Measurements from ENCODE around the gene CCL18.
"Not testable (repeated sequence)": the region's sequence is repeated elsewhere in the genome, so short reads cannot be mapped to it uniquely, and the experiment has no call there.

CCL18 gene, protein sequence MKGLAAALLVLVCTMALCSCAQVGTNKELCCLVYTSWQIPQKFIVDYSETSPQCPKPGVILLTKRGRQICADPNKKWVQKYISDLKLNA

DNA sequence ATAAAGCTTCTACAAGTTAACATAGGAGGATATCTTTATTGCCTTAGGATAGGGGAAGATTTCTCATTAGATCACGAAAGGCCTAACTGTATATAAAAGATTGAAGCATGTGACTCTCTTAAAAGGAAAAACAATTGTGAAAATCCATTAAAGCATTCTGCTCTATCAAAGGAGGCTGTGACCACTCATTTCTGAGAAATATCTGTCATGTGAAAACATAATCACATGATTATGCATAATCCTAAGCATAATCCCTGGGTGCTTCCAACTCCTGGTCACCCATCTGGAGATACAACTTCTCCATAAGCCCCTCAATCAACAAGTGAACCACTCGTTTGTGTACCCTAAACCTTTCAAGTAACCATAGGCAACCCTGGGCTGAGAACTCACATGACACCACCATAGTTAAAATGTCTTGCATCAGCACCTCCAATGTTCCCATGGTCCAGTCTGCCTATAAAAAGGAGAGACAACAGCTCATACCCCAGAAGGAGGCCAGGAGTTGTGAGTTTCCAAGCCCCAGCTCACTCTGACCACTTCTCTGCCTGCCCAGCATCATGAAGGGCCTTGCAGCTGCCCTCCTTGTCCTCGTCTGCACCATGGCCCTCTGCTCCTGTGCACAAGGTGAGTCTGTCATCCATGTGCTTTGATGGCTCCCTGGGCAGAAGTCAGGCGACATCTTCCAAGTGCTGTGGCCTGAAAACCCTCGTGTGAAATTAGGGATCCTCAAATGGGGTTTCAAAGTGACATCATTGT is at the start of gene CCL18:
TSS of gene CCL18 (plus strand) at position 487 of the 756 bp plus-strand sequence. CDS start at position 558, 71 bp downstream.
- DNase-seq (ENCODE audit: low spot score) = no peak

DNA sequence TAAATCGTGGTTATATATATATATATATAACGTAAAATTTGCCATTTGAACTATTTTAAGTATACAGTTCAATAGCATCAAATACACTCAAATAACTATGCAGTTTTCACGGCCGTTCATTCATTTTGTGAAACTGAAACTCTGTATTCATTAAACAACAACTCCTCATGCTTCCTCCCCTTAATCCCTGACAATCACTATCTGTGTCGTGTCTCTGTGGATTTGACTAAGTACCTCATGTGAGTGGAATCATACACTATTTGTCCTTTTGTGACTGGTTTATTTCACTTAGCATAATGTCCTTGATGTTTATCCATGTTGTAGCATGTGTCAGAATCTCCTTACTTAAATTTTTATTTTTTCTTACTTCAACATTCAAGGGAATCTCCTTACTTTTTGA is 49.1 kb upstream of the CCL18 start:
- DNase-seq (ENCODE audit: low spot score) = no peak

DNA sequence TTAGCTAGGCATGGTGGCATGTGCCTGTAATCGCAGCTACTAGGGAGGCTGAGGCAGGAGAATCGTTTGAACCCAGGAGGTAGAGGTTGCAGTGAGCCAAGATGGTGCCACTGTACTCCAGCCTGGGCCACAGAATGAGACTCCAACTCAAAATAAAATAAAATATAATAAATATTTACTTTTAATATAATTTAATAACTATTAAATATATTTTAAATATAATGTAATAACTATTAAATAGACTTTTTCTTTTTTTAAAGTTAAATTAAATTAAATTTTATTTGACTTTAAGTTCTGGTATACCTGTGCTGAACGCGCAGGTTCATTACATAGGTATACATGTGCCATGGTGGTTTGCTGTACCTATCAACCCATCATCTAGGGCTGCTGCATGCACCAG is 48.2 kb upstream of the CCL18 start:
- not testable (repeated sequence) for DNase-seq (ENCODE audit: low spot score)

DNA sequence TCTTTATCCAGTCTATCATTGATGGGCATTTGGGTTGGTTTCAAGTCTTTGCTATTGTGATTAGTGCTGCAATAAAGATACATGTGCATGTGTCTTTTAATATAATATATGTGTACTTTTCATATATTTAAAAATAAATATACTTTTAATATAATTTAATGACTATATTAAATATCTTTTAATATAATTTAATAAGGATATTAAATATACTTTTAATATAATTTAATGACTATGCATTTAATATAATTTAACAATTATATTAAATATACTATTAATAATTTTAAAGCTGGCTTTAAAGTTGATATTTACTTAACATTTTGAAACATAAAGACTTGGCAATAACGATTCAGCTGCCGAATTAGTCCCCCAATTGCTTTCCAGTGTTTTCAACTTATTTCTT is 47.5 kb upstream of the CCL18 start:
- DNase-seq (ENCODE audit: low spot score) = no peak

DNA sequence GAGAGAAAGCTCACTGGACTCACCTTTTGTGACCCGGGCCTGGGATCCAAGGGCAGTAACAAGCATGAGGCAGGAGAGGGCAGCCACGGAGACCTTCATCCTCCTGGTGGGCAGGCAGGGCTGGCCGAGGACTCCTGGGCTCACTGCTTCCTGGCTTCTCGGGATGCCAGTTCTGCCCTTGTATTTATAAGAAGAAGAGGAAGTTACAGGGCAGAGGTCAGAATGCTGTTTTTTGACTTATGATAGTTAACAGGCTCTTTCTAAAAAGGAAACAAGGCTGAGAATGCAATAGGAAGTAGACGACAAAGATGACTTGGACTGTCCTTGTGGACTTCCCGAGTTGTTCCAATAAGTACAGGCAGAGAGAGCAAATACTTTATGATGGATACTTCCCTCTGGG is 46.3 kb upstream of the CCL18 start, which contains the start of gene CCL23:
TSS of gene CCL23 (minus strand) at position 174 of the 400 bp plus-strand sequence. CDS start at position 99, 75 bp downstream.
- DNase-seq (ENCODE audit: low spot score) = no peak

DNA sequence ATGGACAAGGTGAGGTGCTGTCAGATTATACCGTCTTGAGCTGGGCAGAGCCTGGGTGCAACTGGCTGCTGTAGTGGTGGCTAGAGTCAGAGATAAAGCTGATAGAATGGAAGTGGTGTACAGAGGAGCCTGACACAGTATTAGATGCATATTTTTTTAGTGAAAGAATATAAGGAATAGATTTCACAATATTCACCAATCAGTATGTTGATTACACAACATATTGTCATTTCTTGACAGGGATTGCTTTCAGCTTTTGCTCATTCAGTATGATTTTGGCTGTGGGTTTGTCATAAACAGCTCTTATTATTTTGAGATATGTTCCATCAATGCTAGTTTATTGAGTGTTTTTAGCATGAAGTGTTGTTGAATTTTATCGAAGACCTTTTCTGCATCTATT is 44.6 kb upstream of the CCL18 start:
- DNase-seq (ENCODE audit: low spot score) = no peak

DNA sequence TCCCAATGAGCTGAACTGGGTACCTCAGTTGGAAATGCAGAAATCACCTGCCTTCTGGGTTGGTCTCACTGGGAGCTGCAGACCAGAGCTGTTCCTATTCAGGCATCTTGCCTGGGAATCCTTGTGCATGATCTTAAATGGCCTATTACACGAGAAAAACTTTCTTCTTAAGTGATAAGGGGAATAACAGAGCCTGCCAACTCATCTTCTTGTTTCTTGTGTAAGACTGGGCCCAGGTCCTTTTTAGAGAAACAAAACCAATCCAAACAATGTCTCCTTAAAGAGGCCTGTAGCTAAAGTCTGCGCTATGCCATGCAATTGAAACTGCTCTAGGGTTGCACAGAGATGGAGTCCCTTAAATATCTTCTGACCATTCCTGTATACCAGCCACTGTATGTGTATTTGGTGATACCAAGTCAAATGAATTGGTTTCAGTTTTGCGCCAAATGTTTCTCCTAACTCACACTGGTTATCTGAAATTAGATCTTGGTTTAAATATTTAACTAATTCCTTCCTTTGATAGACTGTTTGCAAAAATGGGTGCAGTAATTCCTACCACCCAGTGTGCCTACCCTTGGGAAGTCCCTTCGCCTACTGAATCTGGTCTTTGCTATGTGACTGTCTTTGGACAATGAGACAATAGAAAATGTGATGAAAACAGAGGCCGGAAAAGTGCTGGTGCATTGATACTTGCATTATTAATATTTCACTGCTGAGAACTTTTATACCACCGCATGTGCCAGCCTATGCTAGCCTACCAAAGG is 39.8 kb upstream of the CCL18 start:
- no peak for DNase-seq (ENCODE audit: low spot score)

DNA sequence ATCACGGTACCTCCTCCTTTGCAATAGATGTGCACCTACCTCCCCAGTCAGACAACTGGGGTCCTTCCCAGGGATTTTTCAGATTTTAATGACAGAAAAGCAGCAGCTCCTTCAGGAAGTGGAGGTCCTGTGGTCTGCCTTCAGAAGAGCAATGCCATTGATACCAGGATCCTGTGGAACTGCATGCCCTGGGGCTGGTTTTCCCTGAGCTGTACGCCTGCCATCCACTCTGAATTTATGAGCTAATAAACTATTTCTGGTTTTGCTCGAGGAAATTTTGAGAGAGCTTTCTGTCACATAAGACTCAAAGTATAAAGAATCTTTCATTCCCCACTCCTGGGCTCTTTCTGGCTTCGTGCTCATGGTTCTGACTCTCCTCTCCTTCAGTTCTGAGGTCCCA is 36.3 kb upstream of the CCL18 start:
- no peak for DNase-seq (ENCODE audit: low spot score)

DNA sequence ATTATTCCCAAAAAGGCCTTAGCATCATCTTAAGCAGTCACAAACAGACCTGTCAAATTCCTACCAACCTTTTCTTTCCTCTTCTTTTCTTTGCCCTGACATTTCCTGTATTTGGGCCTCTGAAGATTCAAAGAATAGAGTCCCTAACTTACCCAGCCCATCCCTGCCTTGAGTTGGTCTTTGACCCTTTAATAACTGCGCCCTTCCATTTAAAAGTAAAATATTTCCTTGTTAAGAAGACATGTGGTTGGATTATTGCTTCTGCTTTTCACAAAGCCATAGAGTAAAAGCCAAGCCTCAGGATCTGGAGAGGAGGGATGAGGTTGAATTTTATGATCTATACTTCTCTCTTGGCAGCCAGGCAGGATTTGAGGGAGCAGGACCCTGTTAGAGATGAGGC is 33.1 kb upstream of the CCL18 start:
- DNase-seq (ENCODE audit: low spot score) = no peak

DNA sequence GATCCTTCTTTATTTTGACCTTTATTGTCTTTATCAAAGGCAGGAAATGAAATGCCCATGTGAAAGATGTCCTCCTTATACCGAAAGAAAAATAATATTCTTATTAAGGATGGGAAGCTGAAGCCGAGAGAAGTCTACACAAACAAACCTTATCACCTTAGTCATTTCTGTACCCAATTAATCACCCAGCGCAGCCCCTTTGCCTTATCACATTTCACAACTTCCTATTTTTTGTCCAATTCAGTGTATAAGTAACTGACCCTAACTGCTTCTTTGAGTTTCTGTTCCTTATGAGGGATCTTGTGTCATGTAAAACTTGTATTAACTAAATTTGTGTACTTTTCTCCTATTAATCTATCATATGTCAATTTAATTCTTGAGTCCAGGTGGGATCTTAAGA is 29.9 kb upstream of the CCL18 start:
- DNase-seq (ENCODE audit: low spot score) = no peak

DNA sequence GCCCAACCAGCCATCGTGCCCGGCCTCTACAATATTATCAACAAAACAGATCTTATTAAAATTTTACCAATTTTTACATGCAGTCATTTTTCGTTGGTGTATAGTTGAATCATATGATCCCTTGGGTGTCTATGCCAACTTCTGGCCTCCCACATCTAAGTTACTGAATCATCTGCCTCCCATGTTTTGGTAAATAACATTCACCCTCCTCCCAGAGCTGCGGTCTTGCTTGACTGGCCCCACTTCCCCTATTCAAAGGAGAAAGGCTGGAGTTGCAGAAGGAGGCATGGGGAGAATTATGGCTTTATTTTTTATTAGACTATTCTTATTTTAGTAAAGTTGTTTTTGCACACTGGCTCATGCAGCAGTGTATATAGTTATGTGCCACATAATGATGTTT is 27.8 kb upstream of the CCL18 start:
- no peak for DNase-seq (ENCODE audit: low spot score)

DNA sequence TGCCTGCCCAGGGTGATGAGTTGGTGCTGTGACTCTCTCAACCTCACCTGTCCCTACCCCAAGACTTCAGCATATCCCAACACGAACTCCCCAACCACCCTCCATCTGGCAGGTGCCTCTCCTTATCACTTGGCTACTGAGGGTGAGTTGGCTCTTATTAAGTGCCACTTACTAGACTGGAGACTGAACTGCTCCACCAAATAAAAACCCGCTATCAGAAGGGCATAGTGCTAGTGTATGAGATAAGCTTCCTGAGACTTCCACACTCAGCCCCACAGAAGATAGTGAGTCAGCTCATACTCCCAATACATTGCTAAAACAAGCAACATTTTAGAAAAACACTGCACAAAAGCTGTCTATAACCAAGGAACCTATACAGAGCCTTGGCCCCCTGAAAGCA is 16.0 kb upstream of the CCL18 start:
- no peak for DNase-seq (ENCODE audit: low spot score)

DNA sequence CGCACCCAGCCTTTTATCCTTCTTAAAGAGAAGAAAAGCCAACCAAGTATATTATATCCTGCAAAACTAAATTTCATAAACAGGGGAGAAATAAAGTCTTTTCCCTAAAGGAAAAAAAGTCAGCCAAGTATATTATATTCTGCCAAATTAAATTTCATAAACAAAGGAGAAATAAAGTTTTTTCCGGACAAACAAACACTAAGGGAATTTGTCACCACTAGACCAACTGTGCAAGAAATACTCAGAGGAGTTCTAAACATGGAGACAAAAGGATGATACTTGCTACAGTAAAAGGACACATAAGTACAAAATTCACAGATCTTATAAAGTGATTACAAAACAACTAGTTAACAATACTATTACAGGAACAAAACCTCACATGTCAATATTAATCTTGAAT is 14.4 kb upstream of the CCL18 start:
- no peak for DNase-seq (ENCODE audit: low spot score)

DNA sequence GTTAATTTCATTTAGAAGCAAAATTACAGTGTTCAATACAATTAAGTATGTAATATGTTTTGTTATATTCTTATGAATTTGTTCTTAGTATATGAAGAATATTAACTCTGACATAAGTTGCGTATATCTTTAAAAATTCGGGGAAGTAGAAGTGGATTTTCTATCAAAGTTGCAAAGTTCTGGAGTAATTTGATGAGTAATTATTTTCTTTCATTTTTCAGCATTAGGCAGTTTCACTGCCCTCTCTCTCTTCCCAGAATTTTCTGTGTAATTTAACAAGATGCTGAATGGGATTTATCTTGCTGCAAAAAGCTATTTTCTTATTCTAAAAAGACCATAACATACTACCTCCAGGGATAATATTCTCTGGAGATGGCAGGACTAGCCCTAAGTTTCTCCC is 8.9 kb upstream of the CCL18 start:
- DNase-seq (ENCODE audit: low spot score) = no peak

DNA sequence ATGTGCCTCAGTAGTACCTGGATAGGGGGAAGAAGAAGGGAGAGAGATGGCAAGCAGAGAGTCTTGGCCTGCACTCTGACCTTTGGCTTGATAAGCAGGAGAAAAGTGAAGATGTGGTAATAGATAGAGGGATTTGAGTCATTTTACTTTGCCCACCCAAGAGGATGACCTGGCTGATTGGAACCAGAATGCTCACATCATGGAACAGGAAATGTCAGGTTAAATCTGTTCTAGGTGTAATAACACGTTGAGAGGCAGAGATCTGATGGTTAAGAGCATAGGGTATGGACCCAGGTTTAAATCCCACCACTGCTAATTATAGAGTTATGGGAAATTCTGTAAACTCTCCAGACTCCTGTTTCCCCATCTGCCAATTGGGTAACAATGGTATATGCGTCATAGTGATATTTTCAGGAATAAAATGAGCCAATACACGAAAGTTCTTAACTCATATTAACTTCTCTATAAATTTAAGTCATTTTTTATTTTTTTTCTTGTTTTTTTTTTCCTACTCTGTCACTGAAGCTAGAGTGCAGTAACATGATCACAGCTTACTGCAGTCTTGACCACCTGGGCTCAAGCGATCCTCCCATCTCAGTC is 8.1 kb upstream of the CCL18 start:
- no peak for DNase-seq (ENCODE audit: low spot score)

DNA sequence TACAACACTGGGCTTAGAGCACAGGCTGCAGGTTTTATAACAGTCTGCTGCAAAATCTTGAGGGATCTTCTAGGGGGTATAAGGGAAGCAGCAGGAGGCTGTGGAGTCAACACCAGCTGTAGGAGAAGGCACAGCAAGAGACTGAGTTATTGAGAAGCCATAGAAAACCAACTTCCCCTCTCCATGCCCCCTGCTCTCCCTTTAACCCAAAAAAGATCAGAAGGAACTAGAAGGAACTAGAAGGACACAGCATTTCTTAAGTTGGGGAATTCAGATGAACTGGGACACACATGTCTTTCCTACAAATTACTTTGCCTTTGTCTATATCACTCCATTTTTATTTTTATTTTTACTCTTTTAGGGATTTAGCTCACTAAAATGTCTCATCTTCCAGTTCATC is 6.2 kb upstream of the CCL18 start:
- DNase-seq (ENCODE audit: low spot score) = no peak

DNA sequence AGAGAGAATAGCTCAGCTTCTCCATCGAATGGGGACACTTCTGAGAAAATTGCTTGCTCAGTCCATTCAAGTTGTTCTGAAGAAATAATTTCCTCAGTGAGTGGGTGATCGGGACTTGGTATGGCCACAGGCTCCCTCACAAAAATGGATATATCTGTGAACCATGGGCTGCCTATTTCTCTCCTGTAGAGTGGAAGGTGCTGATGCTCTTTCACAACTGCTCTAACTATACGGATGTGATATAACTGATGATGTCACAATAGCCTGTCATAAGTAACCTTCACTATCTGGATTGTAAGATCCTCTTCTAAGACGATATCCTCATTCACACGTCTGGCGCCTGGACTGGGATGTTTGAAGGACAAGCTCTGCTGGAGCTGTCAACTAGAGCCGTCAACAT is 4.7 kb upstream of the CCL18 start:
- no peak for DNase-seq (ENCODE audit: low spot score)

DNA sequence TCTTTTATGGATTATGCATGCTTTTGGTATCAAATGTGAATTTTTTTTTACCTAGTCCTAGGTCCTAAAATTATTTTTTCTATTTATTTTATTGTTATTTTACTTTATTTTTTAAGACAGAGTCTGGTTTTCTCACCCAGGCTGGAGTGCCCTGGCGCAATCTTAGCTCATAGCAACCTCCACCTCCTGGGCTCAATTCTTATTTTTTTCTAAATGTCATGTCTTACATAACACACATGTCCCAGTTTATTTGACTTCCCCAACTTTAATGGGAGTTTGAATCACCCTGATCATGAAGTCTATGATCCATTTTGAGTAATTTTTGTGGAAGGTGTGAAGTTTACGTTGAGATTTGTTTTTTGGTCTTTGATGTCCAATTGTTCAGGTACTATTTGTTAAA is 3.3 kb upstream of the CCL18 start:
- DNase-seq (ENCODE audit: low spot score) = no peak

DNA sequence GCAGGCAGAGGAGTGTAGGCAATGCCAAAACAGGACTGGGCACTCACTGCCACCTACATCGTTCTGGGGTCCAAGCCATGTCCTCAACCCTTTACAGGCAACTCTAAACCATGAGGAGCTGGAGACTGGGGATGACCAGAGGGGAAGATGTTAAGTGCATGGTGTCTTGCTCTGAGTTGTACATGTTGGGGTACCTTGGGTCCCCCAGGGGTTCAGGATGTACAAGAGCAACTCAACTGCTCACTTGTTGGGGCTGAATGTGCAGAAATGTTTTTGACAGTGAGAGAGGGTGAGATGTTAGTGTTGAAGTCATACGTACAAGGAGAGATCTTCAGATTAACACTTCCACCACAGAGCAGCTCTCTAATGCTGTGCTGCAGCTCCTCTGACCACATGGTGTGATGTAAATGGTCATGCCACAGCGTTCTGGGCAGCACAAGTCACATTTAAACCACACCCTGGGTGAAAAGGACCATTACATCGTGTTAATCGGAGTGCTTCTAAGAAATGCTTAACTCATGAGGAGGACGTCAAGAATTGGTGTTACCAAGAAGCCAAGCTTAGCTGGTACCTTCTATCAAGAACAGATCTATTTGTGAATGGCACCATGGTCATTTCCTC is 2.4 kb downstream of the CCL18 start:
- DNase-seq (ENCODE audit: low spot score) = no peak

DNA sequence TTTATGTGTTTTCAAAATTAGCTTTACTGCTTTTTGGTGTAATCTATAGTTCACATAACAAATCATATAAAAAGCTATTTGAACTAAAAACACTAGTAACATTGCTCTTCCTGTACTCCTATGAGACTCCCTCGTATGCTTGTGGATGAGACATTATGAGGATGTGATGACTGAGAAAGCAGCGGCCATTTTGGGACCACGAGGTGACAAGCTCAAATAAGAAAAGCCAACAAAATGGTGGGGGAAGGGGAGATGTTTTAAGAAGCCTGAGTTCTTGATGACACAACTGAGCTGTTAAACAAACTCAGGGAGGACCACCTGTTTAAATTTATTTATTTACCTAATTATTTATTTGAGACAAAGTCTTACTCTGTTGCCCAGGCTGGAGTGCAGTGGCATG is 4.5 kb downstream of the CCL18 start:
- DNase-seq (ENCODE audit: low spot score) = no peak

DNA sequence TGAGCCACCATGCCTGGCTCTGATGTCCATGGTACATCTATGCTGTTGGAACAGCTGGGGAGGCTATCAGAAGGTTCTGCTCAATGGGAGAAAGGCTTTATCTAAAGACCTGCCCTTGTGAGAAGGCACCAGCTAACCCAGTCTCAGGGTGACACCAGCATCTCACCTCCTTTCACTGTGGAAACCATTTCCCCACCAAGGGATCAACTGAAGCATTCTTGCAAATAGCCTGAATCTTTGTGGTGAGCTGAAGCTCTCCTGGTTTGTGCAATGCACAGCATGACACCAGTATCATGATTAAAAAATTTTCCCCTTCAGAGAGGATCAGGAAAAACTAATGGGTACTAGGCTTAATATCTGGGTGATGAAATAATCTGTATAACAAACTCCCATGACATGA is 5.1 kb downstream of the CCL18 start:
- DNase-seq (ENCODE audit: low spot score) = no peak

DNA sequence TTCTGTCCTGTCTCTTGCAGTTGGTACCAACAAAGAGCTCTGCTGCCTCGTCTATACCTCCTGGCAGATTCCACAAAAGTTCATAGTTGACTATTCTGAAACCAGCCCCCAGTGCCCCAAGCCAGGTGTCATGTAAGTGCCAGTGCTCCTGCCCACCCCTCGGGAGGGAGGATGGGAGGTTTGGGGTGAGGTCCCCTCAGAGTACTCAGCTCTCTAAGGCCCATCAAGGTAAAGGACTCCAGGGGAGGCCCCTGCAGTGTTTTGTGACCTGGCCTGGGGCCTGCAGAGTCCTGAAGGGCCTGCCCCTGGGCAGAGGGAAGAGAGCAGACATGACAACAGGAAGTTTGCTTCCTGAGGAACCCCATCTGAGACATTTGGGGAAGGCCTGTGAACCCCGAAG is 6.4 kb downstream of the CCL18 start:
- DNase-seq (ENCODE audit: low spot score) = no peak

DNA sequence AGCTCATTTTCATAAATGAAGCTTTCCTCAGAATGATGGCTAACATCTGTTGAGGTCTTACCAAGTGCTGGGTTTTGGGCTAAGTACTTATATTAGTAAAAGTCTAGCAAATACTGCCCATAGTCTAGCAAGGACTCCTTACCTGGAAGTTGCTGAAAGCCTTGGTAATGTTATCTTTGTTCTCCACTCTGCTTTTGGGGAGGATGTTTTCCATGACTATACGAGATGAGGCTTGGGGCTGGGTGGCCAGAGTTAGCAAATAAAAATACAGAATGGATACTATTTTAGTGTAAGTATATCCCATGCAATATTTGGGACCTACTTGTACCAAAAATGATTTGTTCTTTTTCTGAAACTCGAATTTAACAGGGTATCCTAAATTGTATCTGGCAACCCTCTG is 7.7 kb downstream of the CCL18 start:
- DNase-seq (ENCODE audit: low spot score) = no peak
